ENCODE results near the gene SPSB1. TPM values are rescaled to one million over a fixed set of nuclear protein-coding genes. Genes with fewer than 3 reads are reported as not detected.

Gene SPSB1
- total RNA-seq, 6 experiments from 2014 or later = 5.9 to 10.4 (median 8.6) TPM

- no peak for TF ChIP-seq CTCF (IDR thresholded peaks at IDR 0.05)
- Mint-ChIP-seq H3K9me3 (no peaks in the 10 kb centered on the region), H3K4me1 (ENCODE audit: low read depth) (no peaks in the 10 kb centered on the region), H3K4me3 (no peak overlapping the region), H3K27ac (no peak overlapping the region), H3K36me3 (ENCODE audit: low read depth) (no peaks in the 10 kb centered on the region), H3K27me3 (ENCODE audit: insufficient read depth) (peaks cover 2% of the 10 kb centered on the region)
- DNase-seq = no peak
These were observed 46.5 kb upstream of the SPSB1 start for GRCh38 chr1:9246215-9246614.

GRCh38 chr1:9246841-9247785, 45.6 kb upstream of the SPSB1 start:
- TF ChIP-seq CTCF (IDR thresholded peaks at IDR 0.05) = no peak; the same call in 1 of the 2 replicates
- H3K27ac Mint-ChIP-seq = no peak overlapping the region

GRCh38 chr1:9247894-9248293, 44.8 kb upstream of the SPSB1 start:
- H3K27me3 Mint-ChIP-seq (ENCODE audit: insufficient read depth) = peaks cover under 1% of the 10 kb centered on the region
- no peaks in the 10 kb centered on the region for H3K4me1 Mint-ChIP-seq (ENCODE audit: low read depth)
- no peaks in the 10 kb centered on the region for H3K9me3 Mint-ChIP-seq
- H3K4me3 Mint-ChIP-seq = no peak overlapping the region
- no peak overlapping the region for H3K27ac Mint-ChIP-seq
- no peak for DNase-seq
- no peak for TF ChIP-seq CTCF (IDR thresholded peaks at IDR 0.05)
- no peaks in the 10 kb centered on the region for H3K36me3 Mint-ChIP-seq (ENCODE audit: low read depth)

More at GRCh38 chr1:9246841-9247785, 45.6 kb upstream of the SPSB1 start:
- no peaks in the 10 kb centered on the region for H3K4me1 Mint-ChIP-seq (ENCODE audit: low read depth)
- no peaks in the 10 kb centered on the region for H3K36me3 Mint-ChIP-seq (ENCODE audit: low read depth)
- DNase-seq = no peak
- no peak overlapping the region for H3K4me3 Mint-ChIP-seq
- no peaks in the 10 kb centered on the region for H3K9me3 Mint-ChIP-seq
- peaks cover 2% of the 10 kb centered on the region for H3K27me3 Mint-ChIP-seq (ENCODE audit: insufficient read depth)

- peaks cover 4% of the 10 kb centered on the region; the same call in 1 of the 2 replicates for H3K4me1 Mint-ChIP-seq (ENCODE audit: low read depth)
- H3K9me3 Mint-ChIP-seq = no peaks in the 10 kb centered on the region
- no peak overlapping the region for H3K27ac Mint-ChIP-seq
- DNase-seq = no peak
- H3K4me3 Mint-ChIP-seq = no peak overlapping the region
- TF ChIP-seq CTCF (IDR thresholded peaks at IDR 0.05) = no peak
- no peaks in the 10 kb centered on the region for H3K36me3 Mint-ChIP-seq (ENCODE audit: low read depth)
- no peaks in the 10 kb centered on the region; the same call in none of the 2 replicates for H3K27me3 Mint-ChIP-seq (ENCODE audit: insufficient read depth)
These were observed 44.1 kb upstream of the SPSB1 start for GRCh38 chr1:9248341-9249262.

GRCh38 chr1:9249263-9249533, 43.5 kb upstream of the SPSB1 start:
- no peaks in the 10 kb centered on the region for H3K36me3 Mint-ChIP-seq (ENCODE audit: low read depth)
- no peaks in the 10 kb centered on the region; the same call in none of the 2 replicates for H3K27me3 Mint-ChIP-seq (ENCODE audit: insufficient read depth)
- no peak overlapping the region for H3K4me3 Mint-ChIP-seq
- no peak overlapping the region for H3K27ac Mint-ChIP-seq
- H3K9me3 Mint-ChIP-seq = no peaks in the 10 kb centered on the region
- H3K4me1 Mint-ChIP-seq (ENCODE audit: low read depth) = peaks cover 6% of the 10 kb centered on the region; the same call in 1 of the 2 replicates
- no peak for DNase-seq
- no peak for TF ChIP-seq CTCF (IDR thresholded peaks at IDR 0.05)

Data from HFFc6 (cell line).